NCI-H1436 (cell line): ENCODE results near the gene DLG2.

Experiments used
- DNase-seq: peaks from one replicate; lab custom pipeline; 2025; lab: John Stamatoyannopoulos, UW

The DLG2 gene

GRCh38 chr11:83680321-83680720, 1946.8 kb downstream of the DLG2 start:
- DNase-seq: peak; percentile 21

- no peak for DNase-seq
Observed at GRCh38 chr11:83678831-83679584, 1948.1 kb downstream of the DLG2 start.

GRCh38 chr11:83677730-83678129, 1949.4 kb downstream of the DLG2 start:
- DNase-seq: no peak

GRCh38 chr11:83676056-83676601, 1951.0 kb downstream of the DLG2 start:
- no peak for DNase-seq

- no peak for DNase-seq
Observed at GRCh38 chr11:83674102-83674896, 1952.8 kb downstream of the DLG2 start.

GRCh38 chr11:83671289-83671688, 1955.9 kb downstream of the DLG2 start:
- DNase-seq: no peak

- no peak for DNase-seq
Observed at GRCh38 chr11:83666149-83666548, 1961.0 kb downstream of the DLG2 start.

- DNase-seq: no peak
Observed at GRCh38 chr11:83663988-83664387, 1963.2 kb downstream of the DLG2 start.

GRCh38 chr11:83663446-83663845, 1963.7 kb downstream of the DLG2 start:
- no peak for DNase-seq

- no peak for DNase-seq
Observed at GRCh38 chr11:83662494-83662893, 1964.7 kb downstream of the DLG2 start.

- DNase-seq: no peak
Observed at GRCh38 chr11:83661491-83662350, 1965.4 kb downstream of the DLG2 start.

GRCh38 chr11:83659466-83659865, 1967.7 kb downstream of the DLG2 start:
- DNase-seq: no peak

- no peak for DNase-seq
Observed at GRCh38 chr11:83656796-83657330, 1970.3 kb downstream of the DLG2 start.

- no peak for DNase-seq
Observed at GRCh38 chr11:83655976-83656375, 1971.2 kb downstream of the DLG2 start.

GRCh38 chr11:83649528-83649855, 1977.7 kb downstream of the DLG2 start:
- no peak for DNase-seq

- no peak for DNase-seq
Observed at GRCh38 chr11:83648610-83649527, 1978.3 kb downstream of the DLG2 start.

- DNase-seq: no peak
Observed at GRCh38 chr11:83645561-83645960, 1981.6 kb downstream of the DLG2 start.

- DNase-seq: no peak
Observed at GRCh38 chr11:83643115-83643514, 1984.0 kb downstream of the DLG2 start.

GRCh38 chr11:83642500-83642899, 1984.6 kb downstream of the DLG2 start:
- DNase-seq: no peak

GRCh38 chr11:83641511-83641910, 1985.6 kb downstream of the DLG2 start:
- no peak for DNase-seq
